Measurements from ENCODE around the gene STK32C.

Gene STK32C

GRCh38 chr10:132307823-132308586 lies at the start of gene STK32C:
STK32C (minus strand) TSS chr10:132307950; CDS start chr10:132307833, 117 bp downstream.
- DNase-seq, result peak; percentile 92

- no peak for DNase-seq
Measured at GRCh38 chr10:132356621-132357195, 49.0 kb upstream of the STK32C start.

GRCh38 chr10:132355754-132356153 lies 48.0 kb upstream of the STK32C start:
- no peak for DNase-seq

GRCh38 chr10:132355297-132355696 lies 47.5 kb upstream of the STK32C start:
- DNase-seq, result no peak

- DNase-seq, result no peak
Measured at GRCh38 chr10:132354356-132355094, 46.8 kb upstream of the STK32C start.

GRCh38 chr10:132353456-132354355 lies 46.0 kb upstream of the STK32C start:
- no peak for DNase-seq

- DNase-seq, result peak; percentile 73
Measured at GRCh38 chr10:132352462-132353308, 44.9 kb upstream of the STK32C start.

- DNase-seq, result no peak
Measured at GRCh38 chr10:132351611-132352010, 43.9 kb upstream of the STK32C start.

GRCh38 chr10:132350946-132351345 lies 43.2 kb upstream of the STK32C start:
- DNase-seq, result no peak

GRCh38 chr10:132350391-132350790 lies 42.6 kb upstream of the STK32C start:
- DNase-seq, result no peak

- DNase-seq, result no peak
Measured at GRCh38 chr10:132349766-132350165, 42.0 kb upstream of the STK32C start.

GRCh38 chr10:132347931-132348267 lies 40.1 kb upstream of the STK32C start:
- no peak for DNase-seq

- no peak for DNase-seq
Measured at GRCh38 chr10:132347211-132347930, 39.6 kb upstream of the STK32C start.

GRCh38 chr10:132346806-132347205 lies 39.1 kb upstream of the STK32C start:
- no peak for DNase-seq

GRCh38 chr10:132345345-132345744 lies 37.6 kb upstream of the STK32C start:
- DNase-seq, result no peak

- DNase-seq, result no peak
Measured at GRCh38 chr10:132344386-132344785, 36.6 kb upstream of the STK32C start.

- DNase-seq, result no peak
Measured at GRCh38 chr10:132342553-132342952, 34.8 kb upstream of the STK32C start.

GRCh38 chr10:132341781-132342180 lies 34.0 kb upstream of the STK32C start:
- no peak for DNase-seq

- no peak for DNase-seq
Measured at GRCh38 chr10:132341017-132341416, 33.3 kb upstream of the STK32C start.

- no peak for DNase-seq
Measured at GRCh38 chr10:132339276-132339675, 31.5 kb upstream of the STK32C start.

GRCh38 chr10:132338876-132339275 lies 31.1 kb upstream of the STK32C start:
- no peak for DNase-seq
